Endothelial cell of umbilical vein (primary cell): ENCODE data around the gene SFMBT2. TPM values are rescaled to one million over a fixed set of nuclear protein-coding genes. Genes with fewer than 3 reads are reported as not detected.

Experiments used
- BruUV-seq: library from RNA; stranded (reverse); fragments of 400-500 nt; replicated peaks from 2 replicates; lab custom pipeline; 2021; lab: Mats Ljungman, UMichigan
- CTCF ChIA-PET: fragments of 300-600, 350-600 bp; sonication (Branson Sonifier 250); formaldehyde crosslinking; loops from one replicate; lab custom pipeline; 2021; ENCODE audit warnings: antibody characterized with exemption, inconsistent platforms; lab: Charles Lee
- POLR2A ChIA-PET: fragments of 300-600, 350-600 bp; sonication (Branson Sonifier 250); formaldehyde crosslinking; loops from one replicate; lab custom pipeline; 2021; ENCODE audit warnings: antibody characterized with exemption, inconsistent platforms; lab: Charles Lee
- DNase-seq: peaks from one replicate; pipeline ENCODE4 v3.0.0-alpha.2; 2011; ENCODE audit warnings: low read depth, low spot score
- FAIRE-seq: peaks from 2 replicates; lab custom pipeline; 2011; peaks lifted over from hg19 to GRCh38; lab: Jason Lieb, UNC
- H2AFZ ChIP-seq: 2 replicates; pipeline ENCODE4 v1.6.0; 2012; ENCODE audit warnings: low read depth, low read length, control low read depth, inconsistent platforms
- H3K27ac ChIP-seq: 2 replicates; pipeline ENCODE4 v1.5.1; 2011; ENCODE audit warnings: low read depth, mild to moderate bottlenecking, control low read depth, low read length, moderate library complexity; ENCODE audit not compliant: insufficient read depth
- H3K27me3 ChIP-seq, 2 experiments: 2 replicates each; pipeline versions ENCODE4 v1.6.0 to v1.6.1; 2011; ENCODE audit warnings: low read length in 2 of 2, mixed read lengths in 1 of 2; ENCODE audit not compliant: control insufficient read depth in 2 of 2, insufficient read depth in 2 of 2
- H3K36me3 ChIP-seq, 2 experiments: 2 replicates in 1 of 2; 3 replicates in 1 of 2; pipeline ENCODE4 v1.5.1; 2011; ENCODE audit warnings: low read length in 2 of 2, mild to moderate bottlenecking in 1 of 2, moderate library complexity in 1 of 2; ENCODE audit not compliant: control insufficient read depth in 2 of 2, insufficient read depth in 2 of 2; ENCODE audit errors: extremely low read depth in 1 of 2
- H3K4me1 ChIP-seq: 3 replicates; pipeline ENCODE4 v1.5.1; 2011; ENCODE audit warnings: mild to moderate bottlenecking, low read length; ENCODE audit not compliant: control insufficient read depth, insufficient read depth; ENCODE audit errors: extremely low read depth
- H3K4me2 ChIP-seq: 2 replicates; pipeline ENCODE4 v1.6.1; 2011; ENCODE audit warnings: low read length, control low read depth, mixed read lengths; ENCODE audit not compliant: insufficient read depth
- H3K4me3 ChIP-seq, 3 experiments: fragments of 200-600 bp in 1 of 3; sonication (generic), shearing (Covaris generic) in 1 of 3; replicated peaks in 1 of 3; 2 replicates each; pipeline ENCODE4 v1.5.1; 2011 to 2016; ENCODE audit warnings: control low read depth in 3 of 3, low read length in 3 of 3, mild to moderate bottlenecking in 2 of 3, inconsistent platforms in 1 of 3, low read depth in 1 of 3, moderate library complexity in 1 of 3; ENCODE audit not compliant: insufficient read depth in 1 of 3
- H3K79me2 ChIP-seq: 2 replicates; pipeline ENCODE4 v1.6.0; 2012; ENCODE audit warnings: low read length, inconsistent platforms; ENCODE audit not compliant: control insufficient read depth, insufficient read depth
- H3K9ac ChIP-seq: replicated peaks from 2 replicates; pipeline ENCODE3; 2011; ENCODE audit warnings: low read length, control low read depth; ENCODE audit not compliant: insufficient read depth; ENCODE audit errors: extremely low read depth
- H3K9me1 ChIP-seq: replicated peaks from 3 replicates; pipeline ENCODE4 v1.6.0; 2011; ENCODE audit warnings: mild to moderate bottlenecking, low read length; ENCODE audit not compliant: control insufficient read depth, insufficient read depth; ENCODE audit errors: extremely low read depth
- H3K9me3 ChIP-seq: replicated peaks from 2 replicates; pipeline ENCODE4 v1.5.1; 2012; ENCODE audit warnings: low read length, inconsistent platforms; ENCODE audit not compliant: control insufficient read depth, insufficient read depth
- H4K20me1 ChIP-seq: replicated peaks from 2 replicates; pipeline ENCODE3; 2011; ENCODE audit warnings: mild to moderate bottlenecking, low read length; ENCODE audit not compliant: control insufficient read depth, insufficient read depth; ENCODE audit errors: extremely low read depth
- GATA2 ChIP-seq: IDR thresholded peaks from 2 replicates; pipeline ENCODE4 v1.7.0; 2011; ENCODE audit warnings: low read depth, mild to moderate bottlenecking, moderate library complexity, mixed read lengths, low read length; ENCODE audit not compliant: insufficient read length, insufficient read depth
- JUN ChIP-seq: IDR thresholded peaks from 2 replicates; pipeline ENCODE4 v1.6.1; 2011; ENCODE audit warnings: borderline replicate concordance, low read depth; ENCODE audit not compliant: insufficient read length, insufficient read depth
- MYC ChIP-seq: IDR thresholded peaks from one replicate; pipeline ENCODE4 v1.6.1; 2011; ENCODE audit warnings: mild to moderate bottlenecking, low read depth, low read length
- POLR2AphosphoS5 ChIP-seq: IDR thresholded peaks from 2 replicates; pipeline ENCODE4 v1.6.1; 2012; ENCODE audit warnings: low read depth, mild to moderate bottlenecking, control low read depth, low read length, moderate library complexity; ENCODE audit not compliant: insufficient read depth
- dilution Hi-C: fragments of 300-500 bp; cut with MboI; formaldehyde crosslinking; loops from one replicate; pipeline ENCODE4 v1.15.0; 2019; ENCODE audit warnings: low sequenced_read_pairs; ENCODE audit not compliant: extremely low pct_ligation_motif_present
- intact Hi-C: fragments of 100-400 bp; cut with micrococcal nuclease; formaldehyde crosslinking; loops from one replicate; pipeline ENCODE4 v1.10.0; 2022
- polyA plus RNA-seq, 4 experiments: library from polyadenylated mRNA; depleted of rRNA in 3 of 4; stranded (reverse) in 3 of 4; unstranded in 1 of 4; fragments of >200 nt; gene quantifications; 2 replicates each; pipeline versions ENCODE4 v1.2.1 to v1.2.3, GENCODE V29; 2011 to 2012; ENCODE audit warnings: missing spikeins in 1 of 4
- total RNA-seq: library from RNA; stranded (reverse); gene quantifications from 2 replicates; pipeline ENCODE4 v1.2.3, GENCODE V29; 2021
- TF ChIP-seq, protein P1 (sequence below), 2 donors: IDR thresholded peaks; 1 replicate in 1 of 2; 2 replicates in 1 of 2; pipeline ENCODE4 v1.5.1; 2011; ENCODE audit warnings: low read length in 2 of 2, mild to moderate bottlenecking in 2 of 2, moderate library complexity in 2 of 2, control low read depth in 1 of 2, inconsistent platforms in 1 of 2, low read depth in 1 of 2; ENCODE audit not compliant: insufficient read depth in 1 of 2; ENCODE audit errors: extremely low read depth in 1 of 2

SFMBT2 gene
- total and polyA plus RNA-seq, 2 donors (not counting 3 experiments of a cell fraction or from before 2014, with no cell fraction given), result 0.14 to 0.64 TPM

DNA sequence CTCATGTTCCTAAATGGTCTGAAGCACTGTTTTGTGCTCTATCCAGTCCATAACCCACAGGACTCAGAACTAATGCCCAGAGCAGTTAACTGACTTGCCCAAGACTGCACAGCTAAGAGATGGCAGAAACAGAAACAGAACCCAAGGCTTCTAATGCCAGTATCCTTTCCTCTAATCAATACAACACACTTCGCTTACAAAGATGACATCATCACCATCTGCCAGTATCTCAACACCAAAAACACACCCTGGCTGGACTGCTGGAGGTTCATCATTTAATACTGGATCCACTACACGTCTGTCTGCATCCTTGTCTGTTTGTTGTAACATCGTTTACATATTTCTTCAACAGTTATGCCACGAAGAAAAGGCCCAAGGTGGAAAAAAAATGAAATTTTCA, 165.3 kb downstream of the SFMBT2 start:
- Histone ChIP-seq H3K36me3 (no peaks in the 10 kb centered on the region), H3K4me2 (no peak overlapping the region), H2AFZ (no peak overlapping the region), H3K9ac (no peak overlapping the region), H3K4me3 (no peak overlapping the region), H3K4me1 (no peaks in the 10 kb centered on the region), H4K20me1 (no peaks in the 10 kb centered on the region), H3K79me2 (no peaks in the 10 kb centered on the region), H3K9me1 (no peaks in the 10 kb centered on the region), H3K27ac (no peak overlapping the region), H3K9me3 (no peaks in the 10 kb centered on the region), H3K27me3 (no peaks in the 10 kb centered on the region)
- intact Hi-C loops, result no loop called here
- dilution Hi-C loops, result no loop called here
- DNase-seq, result no peak
- no peak for FAIRE-seq
- BruUV-seq, result no TSS peak
- TF ChIP-seq GATA2 (no peak), MYC (no peak), JUN (no peak)
- TF ChIP-seq, protein P1, sequence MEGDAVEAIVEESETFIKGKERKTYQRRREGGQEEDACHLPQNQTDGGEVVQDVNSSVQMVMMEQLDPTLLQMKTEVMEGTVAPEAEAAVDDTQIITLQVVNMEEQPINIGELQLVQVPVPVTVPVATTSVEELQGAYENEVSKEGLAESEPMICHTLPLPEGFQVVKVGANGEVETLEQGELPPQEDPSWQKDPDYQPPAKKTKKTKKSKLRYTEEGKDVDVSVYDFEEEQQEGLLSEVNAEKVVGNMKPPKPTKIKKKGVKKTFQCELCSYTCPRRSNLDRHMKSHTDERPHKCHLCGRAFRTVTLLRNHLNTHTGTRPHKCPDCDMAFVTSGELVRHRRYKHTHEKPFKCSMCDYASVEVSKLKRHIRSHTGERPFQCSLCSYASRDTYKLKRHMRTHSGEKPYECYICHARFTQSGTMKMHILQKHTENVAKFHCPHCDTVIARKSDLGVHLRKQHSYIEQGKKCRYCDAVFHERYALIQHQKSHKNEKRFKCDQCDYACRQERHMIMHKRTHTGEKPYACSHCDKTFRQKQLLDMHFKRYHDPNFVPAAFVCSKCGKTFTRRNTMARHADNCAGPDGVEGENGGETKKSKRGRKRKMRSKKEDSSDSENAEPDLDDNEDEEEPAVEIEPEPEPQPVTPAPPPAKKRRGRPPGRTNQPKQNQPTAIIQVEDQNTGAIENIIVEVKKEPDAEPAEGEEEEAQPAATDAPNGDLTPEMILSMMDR (IDR thresholded peaks at IDR 0.05; ENCODE audit: extremely low read depth in 1 of 2, insufficient read depth in 1 of 2, low read depth in 1 of 2, low read length in 2 of 2), result no peak
- POLR2A ChIA-PET, result no interaction called here
- CTCF ChIA-PET, result no interaction called here

DNA sequence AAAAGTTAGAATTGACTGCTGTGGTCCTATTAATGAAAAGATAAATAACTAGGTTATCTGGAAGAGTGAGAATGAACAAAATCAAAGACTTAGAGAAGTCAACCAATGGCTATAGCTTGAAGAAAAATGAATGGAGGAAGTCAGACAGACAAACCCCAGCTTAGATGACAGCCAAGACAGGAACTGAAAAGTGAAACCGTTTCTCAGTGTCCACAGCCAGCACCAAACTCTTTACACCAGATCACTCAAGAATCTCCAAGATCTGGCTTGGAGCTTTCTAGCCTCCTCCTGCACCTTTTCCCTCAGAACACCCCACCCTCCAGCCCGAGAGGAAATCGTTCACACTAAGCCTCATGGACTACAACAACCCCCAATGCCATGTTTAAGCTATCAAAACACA, 167.0 kb downstream of the SFMBT2 start:
- TF ChIP-seq POLR2AphosphoS5, result no peak
- dilution Hi-C loops (no loop called here), intact Hi-C loops (no loop called here)
- Histone ChIP-seq H3K9ac (no peak overlapping the region), H4K20me1 (no peaks in the 10 kb centered on the region), H3K4me2 (no peak overlapping the region), H3K4me1 (no peaks in the 10 kb centered on the region), H3K4me3 (no peak overlapping the region), H3K27me3 (no peaks in the 10 kb centered on the region), H3K79me2 (no peaks in the 10 kb centered on the region), H3K36me3 (no peaks in the 10 kb centered on the region), H3K9me1 (no peaks in the 10 kb centered on the region), H3K27ac (no peak overlapping the region), H3K9me3 (no peaks in the 10 kb centered on the region), H2AFZ (no peak overlapping the region)
- POLR2A ChIA-PET, result no interaction called here
- DNase-seq (no peak), FAIRE-seq (no peak)
- CTCF ChIA-PET, result no interaction called here
- BruUV-seq, result no TSS peak
